LNCAP (cell line): ENCODE measurements around the gene MYBL2.

Experiments used
- CTCF ChIP-seq: fragments of 450-650 bp; IDR thresholded peaks from 2 replicates; pipeline ENCODE4 v1.5.1; 2017; ENCODE audit warnings: mild to moderate bottlenecking

Gene MYBL2

GRCh38 chr20:43711098-43711654, 44.3 kb downstream of the MYBL2 start:
- TF ChIP-seq CTCF: no peak

- no peak for TF ChIP-seq CTCF
These were observed 48.1 kb downstream of the MYBL2 start for GRCh38 chr20:43715044-43715443.

GRCh38 chr20:43715511-43715910, 48.6 kb downstream of the MYBL2 start:
- TF ChIP-seq CTCF: no peak

GRCh38 chr20:43716123-43716522, 49.2 kb downstream of the MYBL2 start:
- TF ChIP-seq CTCF: no peak

- no peak for TF ChIP-seq CTCF
These were observed 50.1 kb downstream of the MYBL2 start for GRCh38 chr20:43716757-43717615.

- TF ChIP-seq CTCF: no peak
These were observed 50.7 kb downstream of the MYBL2 start for GRCh38 chr20:43717616-43717995.

GRCh38 chr20:43720007-43720406, 53.1 kb downstream of the MYBL2 start:
- no peak for TF ChIP-seq CTCF
